ENCODE measurements around the gene DYNLT4.
"Not testable (repeated sequence)": the region's sequence is repeated elsewhere in the genome, so short reads cannot be mapped to it uniquely, and the experiment has no call there.

Gene DYNLT4

DNA sequence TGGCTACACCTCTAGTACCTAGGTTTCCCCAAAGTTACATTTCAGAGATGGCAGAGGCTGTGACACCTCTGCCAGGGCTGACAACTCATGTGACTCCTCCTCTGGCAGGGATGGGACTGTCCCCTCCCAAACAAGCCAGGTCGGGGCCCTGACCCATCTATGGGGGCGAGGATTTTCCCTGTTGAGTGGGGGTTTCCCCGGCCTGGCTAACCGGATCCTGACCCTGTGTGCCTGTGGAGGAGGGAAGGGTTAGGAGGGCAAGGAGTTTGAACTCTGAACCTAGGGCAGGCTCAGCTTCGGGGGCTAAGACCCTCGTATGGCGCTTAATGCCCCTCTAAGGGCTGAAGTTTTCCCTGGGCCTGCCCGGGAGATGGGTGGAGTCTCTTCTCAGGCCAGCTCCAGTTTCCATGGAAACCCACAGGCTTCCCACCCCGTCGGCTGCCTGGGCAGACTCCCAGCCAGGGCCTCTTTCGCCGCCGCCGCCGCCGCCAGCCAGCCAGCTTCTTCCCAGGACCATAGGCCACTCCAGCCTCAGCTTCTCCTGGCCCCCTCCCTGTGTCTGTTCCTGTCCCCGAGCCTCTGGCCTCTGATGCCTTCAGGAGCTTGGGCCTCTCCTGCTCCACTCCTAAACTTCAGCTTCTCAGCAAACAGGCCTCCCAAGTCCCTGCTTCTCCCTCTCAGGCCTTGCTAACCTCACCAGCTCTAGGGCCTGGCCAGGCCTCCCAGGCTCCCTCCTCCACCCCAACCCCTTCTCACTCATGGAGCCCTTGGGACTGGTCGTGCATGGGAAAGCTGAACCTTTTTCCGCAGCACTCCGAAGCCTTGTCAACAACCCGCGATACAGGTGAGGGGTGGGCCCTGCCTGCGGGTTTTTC lies 1.1 kb upstream of the DYNLT4 start, which contains the start of gene BTBD19:
Gene BTBD19, plus strand, starts transcription at position 461 of the 875 bp plus-strand sequence. Its CDS starts 298 bp downstream, at position 759.
- DNase-seq = peak; percentile 87

DNA sequence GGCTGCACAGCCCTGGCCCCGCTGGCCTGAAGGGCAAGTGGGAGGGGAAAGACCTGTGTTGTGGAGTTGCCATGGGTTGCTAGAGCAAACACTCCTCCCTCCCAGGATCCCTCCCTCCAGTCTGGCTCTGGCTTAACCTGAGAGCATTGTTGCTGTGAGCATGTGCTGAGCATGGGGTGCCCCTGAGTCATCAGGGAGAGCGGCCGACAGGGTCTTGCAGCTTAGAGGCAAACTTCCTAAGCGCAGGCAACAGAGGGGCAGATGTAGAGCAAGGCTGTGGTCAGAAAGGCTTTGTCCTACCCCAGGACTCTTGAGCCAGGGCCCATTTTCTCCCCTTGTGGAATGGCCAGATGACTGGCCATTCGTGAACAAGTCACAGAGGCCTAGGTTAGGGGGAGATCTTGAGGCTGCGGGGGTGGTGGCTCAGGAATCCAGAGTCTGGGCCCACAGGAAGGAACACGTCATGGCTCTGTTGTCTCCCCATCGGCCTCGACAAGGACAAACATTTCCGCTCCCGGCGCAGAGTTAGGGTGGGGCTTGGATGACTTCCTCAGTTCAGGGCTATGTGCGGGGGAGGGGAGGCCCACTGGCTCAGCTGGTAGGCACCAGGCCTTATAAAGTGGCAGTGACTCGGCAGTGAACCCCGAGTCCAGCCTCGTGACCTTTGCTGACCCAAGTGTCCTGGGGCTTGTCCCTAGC lies 362 bp upstream of the DYNLT4 start:
- peak; percentile 59 for DNase-seq

GRCh38 chr1:44806025-44806703 lies 987 bp downstream of the DYNLT4 start:
- no peak for DNase-seq

DNA sequence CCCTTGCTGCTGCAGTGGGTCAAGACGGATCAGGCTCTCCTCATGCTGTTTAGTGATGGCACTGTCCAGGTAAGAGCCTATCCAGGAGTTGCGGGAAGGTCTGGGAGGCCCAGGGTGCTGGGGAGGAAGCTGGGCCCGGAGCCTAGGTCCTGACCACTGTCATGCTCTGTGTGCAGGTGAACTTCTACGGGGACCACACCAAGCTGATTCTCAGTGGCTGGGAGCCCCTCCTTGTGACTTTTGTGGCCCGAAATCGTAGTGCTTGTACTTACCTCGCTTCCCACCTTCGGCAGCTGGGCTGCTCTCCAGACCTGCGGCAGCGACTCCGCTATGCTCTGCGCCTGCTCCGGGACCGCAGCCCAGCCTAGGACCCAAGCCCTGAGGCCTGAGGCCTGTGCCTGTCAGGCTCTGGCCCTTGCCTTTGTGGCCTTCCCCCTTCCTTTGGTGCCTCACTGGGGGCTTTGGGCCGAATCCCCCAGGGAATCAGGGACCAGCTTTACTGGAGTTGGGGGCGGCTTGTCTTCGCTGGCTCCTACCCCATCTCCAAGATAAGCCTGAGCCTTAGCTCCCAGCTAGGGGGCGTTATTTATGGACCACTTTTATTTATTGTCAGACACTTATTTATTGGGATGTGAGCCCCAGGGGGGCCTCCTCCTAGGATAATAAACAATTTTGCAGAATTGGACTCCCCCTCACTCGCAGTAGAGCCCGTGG lies 1.7 kb downstream of the DYNLT4 start:
- DNase-seq = no peak

GRCh38 chr1:44803312-44804095 lies 3.6 kb downstream of the DYNLT4 start:
- no peak for DNase-seq

- DNase-seq = no peak
Observed at GRCh38 chr1:44803062-44803311, 4.2 kb downstream of the DYNLT4 start.

GRCh38 chr1:44802306-44803061 lies 4.7 kb downstream of the DYNLT4 start:
- DNase-seq = peak; percentile 80

DNA sequence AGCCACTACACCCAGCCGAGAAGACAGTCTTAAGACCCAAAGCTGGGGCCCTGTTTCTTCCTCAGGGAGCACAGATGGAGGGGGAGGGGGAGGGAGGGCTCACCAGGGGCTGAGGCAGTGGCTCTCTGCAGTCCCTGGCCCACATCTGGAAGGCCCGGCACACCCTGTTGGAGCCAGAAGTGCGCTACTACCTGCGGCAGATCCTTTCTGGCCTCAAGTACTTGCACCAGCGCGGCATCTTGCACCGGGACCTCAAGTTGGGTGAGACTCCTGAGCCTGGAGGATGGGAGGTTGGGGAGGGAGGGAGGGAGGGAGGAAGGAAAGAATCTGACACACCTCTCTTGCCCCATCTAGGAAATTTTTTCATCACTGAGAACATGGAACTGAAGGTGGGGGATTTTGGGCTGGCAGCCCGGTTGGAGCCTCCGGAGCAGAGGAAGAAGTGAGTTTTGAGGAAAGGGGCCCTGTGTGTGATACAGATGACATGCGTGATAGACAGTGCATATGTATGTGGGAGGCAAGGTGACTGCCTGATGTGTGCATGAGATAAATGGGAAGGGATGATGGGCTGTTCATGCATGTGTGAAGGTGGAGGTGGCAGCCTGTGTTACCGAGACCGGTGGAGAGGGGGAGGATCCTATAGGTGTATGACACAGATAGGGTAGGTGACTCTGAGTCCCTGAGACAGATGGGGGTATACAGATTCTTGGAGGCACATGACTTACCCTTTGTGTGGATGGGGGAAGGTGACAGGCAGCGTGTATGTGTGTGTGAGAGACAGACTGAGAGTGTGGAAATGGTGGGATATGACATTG lies 5.5 kb downstream of the DYNLT4 start:
- DNase-seq = no peak

GRCh38 chr1:44799770-44800584 lies 7.2 kb downstream of the DYNLT4 start, which contains the start of gene PLK3:
PLK3 (plus strand) TSS chr1:44800377; CDS start chr1:44800464, 87 bp downstream.
- DNase-seq = peak; percentile 100

- no peak for DNase-seq
Observed at GRCh38 chr1:44798481-44799365, 8.4 kb downstream of the DYNLT4 start.

GRCh38 chr1:44797886-44798285 lies 9.3 kb downstream of the DYNLT4 start:
- not testable (repeated sequence) for DNase-seq

- no peak for DNase-seq
Observed at GRCh38 chr1:44792736-44793502, 14.2 kb downstream of the DYNLT4 start.

DNA sequence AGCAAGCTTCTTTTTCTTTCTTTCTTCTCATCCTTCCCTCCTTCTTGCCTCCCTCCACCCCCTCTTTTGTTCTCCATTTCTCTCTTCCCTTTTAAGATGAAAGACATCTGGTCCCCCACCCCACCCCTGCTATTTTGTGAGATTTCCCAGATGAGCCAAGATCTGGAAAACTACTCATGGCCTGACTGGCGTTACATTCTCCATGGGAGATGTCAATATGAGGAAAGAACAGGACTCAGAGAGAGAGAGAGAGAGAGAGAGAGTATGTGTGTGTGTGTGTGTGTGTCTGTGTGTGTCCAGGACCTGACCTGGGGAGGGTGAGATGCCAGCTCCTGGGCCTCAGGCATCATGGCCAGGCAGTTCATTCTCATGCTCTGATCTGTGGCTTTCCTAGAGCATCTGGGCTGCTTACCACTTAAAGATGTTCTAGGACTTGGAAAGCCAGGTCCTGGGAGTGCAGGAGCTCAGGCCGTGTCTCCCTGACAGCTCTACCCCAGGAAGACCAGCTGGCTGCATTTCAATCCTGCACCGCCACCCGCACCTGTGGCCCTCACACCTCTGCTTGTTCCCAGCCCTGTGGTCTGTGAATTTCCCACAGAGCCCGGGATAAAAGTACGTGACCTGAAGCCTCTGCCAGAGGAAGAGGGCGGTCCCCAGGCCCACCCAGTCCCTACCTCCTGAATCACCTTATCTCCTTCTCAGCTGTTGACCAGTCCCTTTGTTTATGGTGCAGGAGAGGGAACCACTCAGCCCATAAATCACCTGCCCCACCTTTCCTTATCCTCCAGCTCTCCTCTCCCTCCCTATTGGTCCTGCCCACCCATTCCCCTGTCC lies 16.0 kb downstream of the DYNLT4 start:
- no peak for DNase-seq

GRCh38 chr1:44788120-44788860 lies 18.9 kb downstream of the DYNLT4 start, which contains the start of gene BEST4:
BEST4 (minus strand) TSS chr1:44788170; CDS start chr1:44787705, 465 bp downstream.
- DNase-seq = no peak

DNA sequence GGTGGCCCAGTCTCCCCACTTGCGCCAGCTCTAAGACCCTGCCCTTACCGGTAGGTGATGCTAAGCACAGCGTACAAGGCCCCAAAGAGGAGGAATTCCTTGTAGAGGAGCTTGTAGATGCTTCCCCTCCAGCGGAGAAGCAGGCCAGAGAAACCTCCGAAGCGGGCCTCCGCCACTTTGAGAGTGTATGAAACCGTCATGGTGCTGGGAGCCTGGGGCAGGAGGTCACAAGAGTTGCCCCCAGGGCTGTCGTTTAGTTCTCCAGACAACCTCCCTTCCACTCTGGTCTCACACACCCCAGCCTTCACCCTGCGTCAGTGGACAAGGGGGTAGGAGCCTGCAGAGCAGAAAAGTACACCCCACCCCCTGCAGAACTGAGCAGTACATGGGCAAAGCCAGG lies 19.6 kb downstream of the DYNLT4 start:
- DNase-seq = no peak

All from retina (tissue), 1 donor.